HG03575 (cell line): ENCODE measurements around the gene VSTM5.

Experiments
- ATAC-seq: cut with Tn5 transposase; IDR thresholded peaks from one replicate; pipeline ENCODE4 v1.9.1; 2021; ENCODE audit not compliant: unreplicated experiment, insufficient number of reproducible peaks, low FRiP score; ENCODE audit errors: extremely low read depth

Gene VSTM5

GRCh38 chr11:93844568-93844967, 5.8 kb downstream of the VSTM5 start:
- no peak for ATAC-seq

GRCh38 chr11:93843906-93844305, 6.5 kb downstream of the VSTM5 start:
- ATAC-seq = no peak

- ATAC-seq = no peak
Measured at GRCh38 chr11:93842461-93842860, 8.0 kb downstream of the VSTM5 start.

DNA sequence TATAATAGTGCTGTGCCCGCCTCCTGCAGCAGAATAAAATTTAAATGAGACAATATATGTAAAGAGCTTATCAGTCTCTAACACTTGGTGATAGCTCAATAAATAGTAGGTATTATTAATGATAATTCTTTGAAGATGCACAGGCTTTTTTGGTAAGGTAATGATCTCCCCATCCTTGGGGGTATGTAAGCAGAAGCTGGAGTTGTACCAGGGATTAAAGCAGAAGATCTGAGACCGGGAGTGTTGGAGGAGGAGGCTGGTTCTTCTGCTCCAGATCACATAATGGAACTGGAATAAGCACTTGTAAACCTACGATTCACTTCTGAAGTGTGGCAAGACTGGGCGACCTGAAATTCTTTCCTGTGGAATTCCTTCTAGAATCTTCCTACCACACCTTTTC, 8.4 kb downstream of the VSTM5 start:
- no peak for ATAC-seq

DNA sequence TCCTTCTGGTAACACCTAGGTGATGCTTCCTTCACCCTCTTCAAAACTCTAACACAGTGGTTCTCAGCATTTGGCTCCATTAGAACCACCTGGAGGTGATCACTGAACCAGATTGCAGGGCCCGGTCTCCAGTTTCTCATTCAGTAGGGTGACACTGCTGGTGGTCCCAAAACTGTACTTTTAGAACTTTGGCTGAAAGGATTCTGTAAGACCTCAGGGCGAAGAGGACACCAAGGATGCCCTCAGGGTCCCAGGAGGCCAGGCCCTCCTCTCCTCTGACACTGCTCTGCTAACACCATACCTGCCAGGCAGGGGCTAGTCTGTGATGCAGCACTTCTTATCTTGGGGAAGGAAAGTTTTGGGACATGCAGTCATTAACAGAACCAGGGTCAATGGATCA, 9.0 kb downstream of the VSTM5 start:
- no peak for ATAC-seq

DNA sequence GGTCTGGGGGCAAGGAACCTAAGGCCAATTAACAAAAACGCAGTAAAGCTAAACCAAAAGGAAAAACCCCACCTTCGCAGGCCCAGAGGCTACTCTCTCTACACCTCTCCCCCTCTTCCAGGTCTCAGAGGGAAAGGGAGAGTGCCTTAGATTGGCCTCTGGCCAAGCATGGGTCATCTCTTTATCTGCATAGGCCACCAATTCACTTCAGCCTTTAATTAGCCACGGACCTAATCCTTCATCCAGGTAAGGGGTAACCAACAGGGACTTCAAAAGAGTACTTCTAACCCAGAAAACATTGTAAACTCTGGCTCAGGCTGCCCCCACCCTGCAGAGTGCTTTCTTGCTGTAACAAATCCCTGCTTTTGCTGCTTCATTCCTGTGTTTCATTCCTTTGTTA, 9.4 kb downstream of the VSTM5 start:
- no peak for ATAC-seq

GRCh38 chr11:93840180-93840579, 10.2 kb downstream of the VSTM5 start:
- no peak for ATAC-seq

DNA sequence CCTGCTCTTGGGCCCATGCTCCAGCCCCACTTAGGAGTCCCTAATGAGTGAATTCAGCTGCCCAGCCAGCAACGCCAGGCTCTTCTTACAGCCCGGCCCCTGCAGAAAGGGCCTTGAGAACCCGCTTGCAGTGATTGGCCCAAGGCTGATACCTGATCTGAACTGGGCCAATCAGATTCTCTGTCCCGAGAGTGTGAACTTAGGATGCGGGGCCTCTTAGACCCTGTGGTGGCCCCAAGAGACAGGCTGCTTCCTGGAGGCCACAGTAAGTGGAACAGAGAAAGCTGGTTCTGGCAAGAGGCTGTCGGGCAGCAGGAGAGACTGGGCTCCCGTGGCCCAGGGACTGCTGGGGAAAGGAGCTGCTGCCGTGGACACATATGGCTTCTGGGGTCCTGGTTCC, 11.5 kb downstream of the VSTM5 start:
- no peak for ATAC-seq

DNA sequence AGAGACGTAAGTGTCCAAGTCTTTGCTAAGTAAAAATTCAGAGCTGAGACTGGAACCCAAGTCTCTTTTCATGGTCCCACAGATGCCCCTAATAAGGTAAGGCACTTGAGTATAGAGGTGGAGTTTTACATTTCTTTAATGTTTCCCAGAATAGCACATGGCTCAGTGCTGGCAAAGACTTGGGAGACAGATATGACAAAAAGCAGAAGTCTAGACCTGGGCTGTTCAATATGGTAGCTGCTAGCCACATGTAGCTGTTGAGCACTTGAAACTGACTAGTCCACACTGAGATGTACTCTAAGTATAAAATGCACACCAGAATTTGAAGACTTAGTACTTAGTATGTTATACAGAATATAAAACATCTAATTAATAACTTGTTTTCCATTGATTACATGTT, 17.6 kb downstream of the VSTM5 start:
- no peak for ATAC-seq

GRCh38 chr11:93831343-93832127, 18.9 kb downstream of the VSTM5 start:
- ATAC-seq = no peak

DNA sequence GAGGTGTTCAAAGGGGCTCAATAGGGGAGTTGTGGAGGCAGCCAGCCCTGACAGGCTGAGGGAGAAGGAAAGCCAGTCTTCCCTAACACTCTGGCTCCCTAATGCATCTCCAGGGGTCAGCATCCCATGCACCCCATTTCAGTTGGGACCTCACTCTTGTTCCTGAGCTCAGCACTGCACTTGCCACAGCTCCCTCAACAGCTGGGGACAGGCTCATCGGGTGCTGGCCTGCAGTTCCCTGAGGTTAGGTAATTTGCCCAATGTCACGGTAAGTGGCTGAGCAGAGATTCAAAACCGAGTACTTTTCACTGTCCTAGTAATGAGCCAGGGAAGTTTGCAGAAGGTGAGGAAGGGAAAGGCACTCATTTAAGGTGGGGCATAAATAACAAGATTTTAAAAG, 20.8 kb downstream of the VSTM5 start:
- ATAC-seq = no peak

GRCh38 chr11:93827363-93827762, 23.1 kb downstream of the VSTM5 start:
- no peak for ATAC-seq

DNA sequence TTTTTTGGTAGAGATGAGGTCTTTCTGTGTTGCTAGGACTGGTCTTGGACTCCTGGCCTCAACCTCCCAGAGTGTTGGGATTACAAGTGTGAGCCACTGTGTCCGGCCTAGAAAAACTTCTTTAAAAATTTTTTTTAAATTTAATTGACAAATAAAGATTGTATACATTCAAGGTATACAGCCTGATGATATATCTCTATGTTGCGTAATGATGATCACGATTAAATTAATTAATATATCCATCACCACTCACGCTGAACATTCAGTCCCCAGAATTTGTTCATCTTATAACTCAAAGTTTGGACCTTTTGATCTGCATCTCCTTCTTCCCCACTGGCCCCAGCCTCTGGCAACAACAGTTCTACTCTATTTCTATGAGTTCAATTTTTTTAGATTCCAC, 27.2 kb downstream of the VSTM5 start:
- ATAC-seq = no peak

- no peak for ATAC-seq
Measured at GRCh38 chr11:93822359-93822758, 28.1 kb downstream of the VSTM5 start.

- ATAC-seq = no peak
Measured at GRCh38 chr11:93821617-93822016, 28.8 kb downstream of the VSTM5 start.

- no peak for ATAC-seq
Measured at GRCh38 chr11:93820847-93821246, 29.6 kb downstream of the VSTM5 start.

GRCh38 chr11:93819966-93820695, 30.3 kb downstream of the VSTM5 start:
- ATAC-seq = no peak

DNA sequence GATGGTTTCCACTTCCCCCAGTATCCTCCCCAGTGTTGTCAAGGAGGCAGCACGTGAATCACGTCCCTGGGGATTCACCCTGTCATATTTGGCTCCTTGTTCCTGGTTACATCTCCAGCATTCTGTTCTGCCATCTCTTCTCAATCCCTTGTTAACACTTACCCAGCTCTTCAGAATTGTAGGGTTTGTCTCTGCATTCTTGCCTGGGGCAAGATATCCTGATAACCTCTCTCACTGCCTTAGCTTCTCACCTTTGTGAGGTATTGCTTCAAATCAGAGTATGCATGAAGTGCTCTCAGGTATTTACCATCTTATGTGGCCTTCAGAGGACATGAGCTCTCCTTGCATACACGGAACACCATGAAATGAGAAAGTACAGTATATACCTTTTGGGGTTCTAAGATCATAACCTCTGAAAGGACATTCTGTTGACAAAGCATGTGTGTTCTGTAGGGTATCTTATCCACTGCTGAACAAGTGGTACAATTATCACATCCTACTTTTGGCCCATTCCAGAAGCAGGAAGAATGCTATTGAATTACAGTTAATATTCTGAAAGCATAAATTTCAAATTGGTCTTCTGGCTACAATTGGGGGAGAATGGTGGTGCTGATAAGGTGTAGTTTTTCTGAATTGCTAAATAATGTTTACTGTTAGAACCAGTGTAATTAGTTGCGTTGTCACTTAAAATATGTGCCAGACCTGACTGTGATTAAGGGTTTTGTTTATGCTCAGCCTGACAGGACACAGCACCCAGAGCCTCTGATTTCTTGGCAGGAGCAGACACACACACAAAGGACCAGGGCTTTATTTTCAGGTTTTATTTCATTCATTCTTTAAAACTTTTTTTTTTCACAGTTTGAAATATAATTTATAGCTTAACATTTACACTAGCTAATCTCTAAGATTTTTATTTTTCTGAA, 32.7 kb downstream of the VSTM5 start:
- no peak for ATAC-seq

DNA sequence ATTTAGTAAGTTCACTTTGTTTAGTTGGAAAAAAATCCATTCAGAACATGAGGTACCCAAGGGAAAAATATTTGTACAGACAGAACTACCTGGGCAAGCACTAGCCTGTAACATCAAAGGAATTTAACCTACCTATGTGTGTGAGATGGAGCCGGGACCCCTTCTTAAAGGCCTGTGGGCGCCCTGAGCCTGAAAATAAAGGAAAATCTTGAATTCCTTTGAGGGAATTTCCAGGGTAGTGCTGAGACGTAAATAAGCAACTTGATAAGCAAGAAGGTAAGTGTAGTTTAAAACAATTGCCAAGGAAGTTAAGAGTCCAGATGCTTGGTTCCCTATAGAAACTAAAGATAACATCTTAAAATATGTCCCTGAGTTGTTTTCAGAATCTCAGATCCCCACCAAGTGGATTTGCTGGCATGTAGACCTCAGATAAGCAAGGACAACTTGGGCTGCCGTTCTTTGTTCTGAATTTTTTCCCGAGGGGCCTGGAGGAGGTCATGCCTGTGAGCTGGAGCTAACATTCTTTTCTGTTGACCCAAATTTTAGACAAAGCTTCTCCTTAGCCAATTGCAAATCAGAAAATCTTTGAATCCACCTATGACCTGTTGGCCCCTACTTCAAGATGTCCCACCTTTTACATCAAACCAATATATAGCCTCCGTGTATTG, 35.3 kb downstream of the VSTM5 start:
- ATAC-seq = no peak
